ENCODE data around the gene INPPL1.
"Not testable (repeated sequence)": the region's sequence is repeated elsewhere in the genome, so short reads cannot be mapped to it uniquely, and the experiment has no call there.

Gene INPPL1

GRCh38 chr11:72259490-72259889 is 34.9 kb downstream of the INPPL1 start:
- no peak for TF ChIP-seq ZNF274 (IDR thresholded peaks at IDR 0.05; ENCODE audit: low read depth, low read length)
- H3K4me3 ChIP-seq (ENCODE audit: low read length): no peak overlapping the region

GRCh38 chr11:72260574-72260973 is 36.0 kb downstream of the INPPL1 start:
- no peak overlapping the region for H3K4me3 ChIP-seq (ENCODE audit: low read length)
- no peak for TF ChIP-seq ZNF274 (IDR thresholded peaks at IDR 0.05; ENCODE audit: low read depth, low read length)

GRCh38 chr11:72263361-72263760 is 38.8 kb downstream of the INPPL1 start:
- no peak for TF ChIP-seq ZNF274 (IDR thresholded peaks at IDR 0.05; ENCODE audit: low read depth, low read length)
- no peak overlapping the region for H3K4me3 ChIP-seq (ENCODE audit: low read length)

- TF ChIP-seq ZNF274 (IDR thresholded peaks at IDR 0.05; ENCODE audit: low read depth, low read length): no peak
- no peak overlapping the region for H3K4me3 ChIP-seq (ENCODE audit: low read length)
Observed at GRCh38 chr11:72265951-72266350, 41.4 kb downstream of the INPPL1 start.

GRCh38 chr11:72266960-72267359 is 42.4 kb downstream of the INPPL1 start:
- H3K4me3 ChIP-seq (ENCODE audit: low read length): not testable (repeated sequence)

- H3K4me3 ChIP-seq (ENCODE audit: low read length): no peak overlapping the region
- no peak for TF ChIP-seq ZNF274 (IDR thresholded peaks at IDR 0.05; ENCODE audit: low read depth, low read length)
Observed at GRCh38 chr11:72267956-72268617, 43.5 kb downstream of the INPPL1 start.

GRCh38 chr11:72271980-72272379 is 47.4 kb downstream of the INPPL1 start:
- H3K4me3 ChIP-seq (ENCODE audit: low read length): no peak overlapping the region
- no peak for TF ChIP-seq ZNF274 (IDR thresholded peaks at IDR 0.05; ENCODE audit: low read depth, low read length)

GRCh38 chr11:72274435-72274834 is 49.9 kb downstream of the INPPL1 start:
- H3K4me3 ChIP-seq (ENCODE audit: low read length): no peak overlapping the region
- no peak for TF ChIP-seq ZNF274 (IDR thresholded peaks at IDR 0.05; ENCODE audit: low read depth, low read length)

- no peak for TF ChIP-seq ZNF274 (IDR thresholded peaks at IDR 0.05; ENCODE audit: low read depth, low read length)
Observed at GRCh38 chr11:72278905-72279304, 54.3 kb downstream of the INPPL1 start.

GRCh38 chr11:72280037-72280436 is 55.5 kb downstream of the INPPL1 start:
- TF ChIP-seq ZNF274 (IDR thresholded peaks at IDR 0.05; ENCODE audit: low read depth, low read length): no peak
- H3K4me3 ChIP-seq (ENCODE audit: low read length): no peak overlapping the region

More at GRCh38 chr11:72278905-72279304, 54.3 kb downstream of the INPPL1 start:
- no peak overlapping the region for H3K4me3 ChIP-seq (ENCODE audit: low read length)

- TF ChIP-seq ZNF274 (IDR thresholded peaks at IDR 0.05; ENCODE audit: low read depth, low read length): no peak
- H3K4me3 ChIP-seq (ENCODE audit: low read length): no peak overlapping the region
Observed at GRCh38 chr11:72280726-72281315, 56.3 kb downstream of the INPPL1 start.

- H3K4me3 ChIP-seq (ENCODE audit: low read length): no peak overlapping the region
- TF ChIP-seq ZNF274 (IDR thresholded peaks at IDR 0.05; ENCODE audit: low read depth, low read length): no peak
Observed at GRCh38 chr11:72283947-72284346, 59.4 kb downstream of the INPPL1 start.

- H3K4me3 ChIP-seq (ENCODE audit: low read length): no peak overlapping the region
- no peak for TF ChIP-seq ZNF274 (IDR thresholded peaks at IDR 0.05; ENCODE audit: low read depth, low read length)
Observed at GRCh38 chr11:72287293-72287692, 62.7 kb downstream of the INPPL1 start.

All from GM08714 (cell line).